BE2C (cell line): Measurements from ENCODE around the gene KLF11.

Source experiments
- DNase-seq: peaks from one replicate; pipeline ENCODE4 v3.0.0-alpha.2; 2020
- H3K27me3 ChIP-seq: fragments of 250-450 bp; sonication (Bioruptor Pico); 2 replicates; pipeline ENCODE4 v1.5.1; 2020; ENCODE audit warnings: mild to moderate bottlenecking
- H3K36me3 ChIP-seq: fragments of 250-450 bp; sonication (Bioruptor Pico); 2 replicates; pipeline ENCODE4 v1.5.1; 2020; ENCODE audit warnings: mild to moderate bottlenecking
- H3K4me1 ChIP-seq: fragments of 250-450 bp; sonication (Bioruptor Pico); 2 replicates; pipeline ENCODE4 v1.5.1; 2020
- H3K4me3 ChIP-seq: 2 replicates; pipeline ENCODE4 v1.5.1; 2011; ENCODE audit warnings: low read depth, low read length
- H3K9me3 ChIP-seq: fragments of 250-450 bp; sonication (Bioruptor Pico); 2 replicates; pipeline ENCODE4 v1.5.1; 2020
- TF ChIP-seq, protein P1 (sequence below): IDR thresholded peaks from 2 replicates; pipeline ENCODE4 v1.5.1; 2012; ENCODE audit warnings: mild to moderate bottlenecking, low read depth, low read length

The KLF11 gene

DNA sequence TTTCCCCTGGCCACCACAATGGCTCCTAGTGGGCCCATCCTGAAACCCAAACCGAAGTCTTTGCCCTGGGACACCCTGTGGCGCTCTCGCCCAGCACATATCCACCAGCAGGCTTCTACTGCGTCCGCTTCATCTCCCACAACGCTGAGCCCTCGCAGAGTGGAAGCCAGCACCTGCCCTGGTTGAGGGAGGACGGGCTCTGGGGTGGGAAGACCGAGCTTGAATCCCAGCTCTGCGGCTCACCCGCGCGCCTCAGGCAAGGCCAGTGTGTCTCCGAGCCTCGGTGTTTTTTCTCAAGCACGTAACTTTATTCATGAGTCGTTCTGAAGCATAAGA is 15.6 kb downstream of the KLF11 start:
- Histone ChIP-seq H3K9me3 (no peaks in the 10 kb centered on the region), H3K4me3 (no peak overlapping the region), H3K4me1 (peaks cover 7% of the 10 kb centered on the region; the same call in 1 of the 2 replicates), H3K36me3 (no peaks in the 10 kb centered on the region), H3K27me3 (no peaks in the 10 kb centered on the region)
- DNase-seq, result no peak
- TF ChIP-seq, protein P1, sequence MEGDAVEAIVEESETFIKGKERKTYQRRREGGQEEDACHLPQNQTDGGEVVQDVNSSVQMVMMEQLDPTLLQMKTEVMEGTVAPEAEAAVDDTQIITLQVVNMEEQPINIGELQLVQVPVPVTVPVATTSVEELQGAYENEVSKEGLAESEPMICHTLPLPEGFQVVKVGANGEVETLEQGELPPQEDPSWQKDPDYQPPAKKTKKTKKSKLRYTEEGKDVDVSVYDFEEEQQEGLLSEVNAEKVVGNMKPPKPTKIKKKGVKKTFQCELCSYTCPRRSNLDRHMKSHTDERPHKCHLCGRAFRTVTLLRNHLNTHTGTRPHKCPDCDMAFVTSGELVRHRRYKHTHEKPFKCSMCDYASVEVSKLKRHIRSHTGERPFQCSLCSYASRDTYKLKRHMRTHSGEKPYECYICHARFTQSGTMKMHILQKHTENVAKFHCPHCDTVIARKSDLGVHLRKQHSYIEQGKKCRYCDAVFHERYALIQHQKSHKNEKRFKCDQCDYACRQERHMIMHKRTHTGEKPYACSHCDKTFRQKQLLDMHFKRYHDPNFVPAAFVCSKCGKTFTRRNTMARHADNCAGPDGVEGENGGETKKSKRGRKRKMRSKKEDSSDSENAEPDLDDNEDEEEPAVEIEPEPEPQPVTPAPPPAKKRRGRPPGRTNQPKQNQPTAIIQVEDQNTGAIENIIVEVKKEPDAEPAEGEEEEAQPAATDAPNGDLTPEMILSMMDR, result no peak

GRCh38 chr2:10059552-10060335 is 16.4 kb downstream of the KLF11 start:
- TF ChIP-seq, protein P1, result no peak
- peaks cover 7% of the 10 kb centered on the region; the same call in 1 of the 2 replicates for H3K4me1 ChIP-seq
- no peak for DNase-seq
- no peaks in the 10 kb centered on the region for H3K27me3 ChIP-seq
- no peaks in the 10 kb centered on the region for H3K36me3 ChIP-seq
- no peak overlapping the region for H3K4me3 ChIP-seq
- no peaks in the 10 kb centered on the region for H3K9me3 ChIP-seq

DNA sequence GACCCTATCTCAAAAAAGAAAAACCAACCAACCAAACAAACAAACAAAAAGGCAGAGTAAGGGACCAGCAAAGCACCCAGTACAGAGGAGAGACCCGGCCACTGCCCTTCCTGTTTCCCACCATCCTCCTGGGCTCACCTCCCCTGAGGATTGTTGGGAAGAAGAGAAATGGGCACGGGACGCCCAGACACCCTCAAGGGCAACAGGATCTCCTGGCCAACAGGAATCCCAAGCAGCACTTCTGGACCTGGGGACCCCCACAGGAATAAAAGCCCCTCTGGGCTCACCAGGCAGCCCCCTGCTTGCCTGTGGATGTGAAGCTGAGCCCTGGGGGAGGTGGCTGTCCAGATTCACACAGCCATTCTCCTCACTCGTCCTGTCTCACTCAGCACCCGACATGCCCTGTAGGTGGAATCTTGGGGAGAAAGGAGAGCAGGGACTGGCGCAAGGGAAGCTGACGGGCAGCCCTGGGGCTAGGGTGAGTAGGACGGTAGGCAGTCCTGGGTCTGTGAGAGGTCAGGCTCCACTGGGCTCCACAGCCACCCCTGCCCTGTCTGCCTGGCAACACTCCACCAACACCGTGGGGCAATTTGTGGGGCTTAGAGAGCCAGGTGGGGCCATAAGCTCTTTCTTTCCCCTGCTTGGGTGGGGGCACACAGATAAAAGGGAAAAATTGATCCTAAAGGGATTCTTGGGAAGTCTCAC is 18.0 kb downstream of the KLF11 start:
- Histone ChIP-seq H3K4me1 (peaks cover 7% of the 10 kb centered on the region; the same call in 1 of the 2 replicates), H3K9me3 (no peaks in the 10 kb centered on the region), H3K27me3 (no peaks in the 10 kb centered on the region), H3K36me3 (no peaks in the 10 kb centered on the region), H3K4me3 (no peak overlapping the region)
- no peak for DNase-seq
- TF ChIP-seq, protein P1, result no peak

GRCh38 chr2:10062931-10063365 is 19.6 kb downstream of the KLF11 start:
- no peaks in the 10 kb centered on the region for H3K27me3 ChIP-seq
- peaks cover 7% of the 10 kb centered on the region; the same call in 1 of the 2 replicates for H3K4me1 ChIP-seq
- DNase-seq, result no peak

GRCh38 chr2:10063566-10063965 is 20.2 kb downstream of the KLF11 start:
- H3K9me3 ChIP-seq, result no peaks in the 10 kb centered on the region
- no peaks in the 10 kb centered on the region for H3K36me3 ChIP-seq
- H3K4me3 ChIP-seq, result no peak overlapping the region
- H3K4me1 ChIP-seq, result peaks cover 7% of the 10 kb centered on the region; the same call in 1 of the 2 replicates
- TF ChIP-seq, protein P1, result no peak
- H3K27me3 ChIP-seq, result no peaks in the 10 kb centered on the region
- DNase-seq, result no peak

More at GRCh38 chr2:10062931-10063365, 19.6 kb downstream of the KLF11 start:
- no peaks in the 10 kb centered on the region for H3K36me3 ChIP-seq
- H3K4me3 ChIP-seq, result no peak overlapping the region
- H3K9me3 ChIP-seq, result no peaks in the 10 kb centered on the region
- TF ChIP-seq, protein P1, result no peak
